Measurements from ENCODE around the gene FRMD3. TPM values are rescaled to one million over a fixed set of nuclear protein-coding genes. Genes with fewer than 3 reads are reported as not detected.

Gene FRMD3
- total and polyA plus RNA-seq, 7 donors = 5.9 to 27.4 (median 8.3) TPM

DNA sequence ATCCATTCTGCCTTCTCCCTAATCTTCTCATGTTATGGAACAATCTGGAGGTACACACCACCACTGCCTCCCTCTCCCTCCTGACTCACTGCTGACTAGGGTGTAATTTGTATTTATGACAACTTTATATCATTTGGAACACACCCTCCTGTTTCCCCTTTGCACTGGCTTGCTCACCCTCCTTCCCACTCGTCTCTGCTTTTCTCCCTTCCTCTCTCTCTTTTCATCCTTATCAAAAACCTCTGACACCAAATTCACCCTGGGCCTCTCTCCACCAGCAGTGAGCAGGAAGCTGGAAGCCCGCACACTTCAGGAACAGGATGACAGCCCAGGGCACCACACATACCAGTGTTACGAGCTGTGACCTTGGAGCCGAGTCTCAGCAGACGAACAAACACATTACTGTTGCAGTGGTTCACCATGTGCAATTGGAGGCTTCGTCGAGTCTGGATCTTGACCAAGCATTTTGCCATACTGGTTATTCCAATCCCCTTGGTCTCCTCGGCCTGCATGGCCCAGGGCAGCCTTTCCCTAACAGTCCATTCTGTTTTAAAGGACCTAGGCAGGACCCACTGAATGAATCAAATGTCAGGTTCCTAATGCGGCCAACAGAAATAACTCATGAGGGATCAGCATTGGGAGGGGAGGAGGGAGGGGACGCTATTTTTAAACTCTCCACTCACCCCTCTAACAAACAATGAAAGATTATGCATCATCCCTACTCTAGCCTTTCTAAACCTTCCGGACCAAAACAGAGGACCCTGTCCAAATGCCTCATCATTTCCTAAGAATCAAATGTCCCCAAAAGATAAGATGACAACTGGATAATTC, 271.3 kb downstream of the FRMD3 start:
- TF ChIP-seq POLR2A (IDR thresholded peaks at IDR 0.05) = no peak
- no peak for TF ChIP-seq EP300 (IDR thresholded peaks at IDR 0.05)
- TF ChIP-seq, protein P1, sequence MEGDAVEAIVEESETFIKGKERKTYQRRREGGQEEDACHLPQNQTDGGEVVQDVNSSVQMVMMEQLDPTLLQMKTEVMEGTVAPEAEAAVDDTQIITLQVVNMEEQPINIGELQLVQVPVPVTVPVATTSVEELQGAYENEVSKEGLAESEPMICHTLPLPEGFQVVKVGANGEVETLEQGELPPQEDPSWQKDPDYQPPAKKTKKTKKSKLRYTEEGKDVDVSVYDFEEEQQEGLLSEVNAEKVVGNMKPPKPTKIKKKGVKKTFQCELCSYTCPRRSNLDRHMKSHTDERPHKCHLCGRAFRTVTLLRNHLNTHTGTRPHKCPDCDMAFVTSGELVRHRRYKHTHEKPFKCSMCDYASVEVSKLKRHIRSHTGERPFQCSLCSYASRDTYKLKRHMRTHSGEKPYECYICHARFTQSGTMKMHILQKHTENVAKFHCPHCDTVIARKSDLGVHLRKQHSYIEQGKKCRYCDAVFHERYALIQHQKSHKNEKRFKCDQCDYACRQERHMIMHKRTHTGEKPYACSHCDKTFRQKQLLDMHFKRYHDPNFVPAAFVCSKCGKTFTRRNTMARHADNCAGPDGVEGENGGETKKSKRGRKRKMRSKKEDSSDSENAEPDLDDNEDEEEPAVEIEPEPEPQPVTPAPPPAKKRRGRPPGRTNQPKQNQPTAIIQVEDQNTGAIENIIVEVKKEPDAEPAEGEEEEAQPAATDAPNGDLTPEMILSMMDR (IDR thresholded peaks at IDR 0.05) = no peak
- TF ChIP-seq POLR2AphosphoS5 (IDR thresholded peaks at IDR 0.05) = no peak
- 45 to 60% methylated on average over 11 of the region's 11 CpGs for WGBS, 2 donors
- intact Hi-C loops (cut with DNase I) = no loop called here
- H3K36me3 ChIP-seq = no peaks in the 10 kb centered on the region
- peaks cover 0 to 15% (median 12%) of the 10 kb centered on the region in 4 donors for H3K4me1 ChIP-seq
- H3K27ac ChIP-seq = no peak overlapping the region
- no peaks in the 10 kb centered on the region for H3K27me3 ChIP-seq
- H3K4me3 ChIP-seq = no peak overlapping the region
- no peak for DNase-seq
- H3K9me3 ChIP-seq = no peaks in the 10 kb centered on the region

DNA sequence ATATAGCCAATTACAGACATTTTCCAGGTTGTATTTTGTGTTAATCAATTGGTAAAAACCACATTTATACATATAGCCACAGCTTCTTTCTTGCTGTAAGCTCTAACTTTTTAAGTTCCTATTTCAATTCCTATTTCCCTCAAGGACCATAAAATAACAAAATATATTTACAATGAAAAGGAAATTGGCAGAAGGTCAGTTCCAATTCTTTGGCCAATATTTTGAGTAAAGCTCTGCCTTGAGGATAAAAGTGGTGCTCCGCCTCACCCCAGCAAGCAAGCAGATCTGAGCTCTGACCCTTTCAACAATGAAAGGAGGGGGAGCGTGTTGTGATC, 271.9 kb downstream of the FRMD3 start:
- DNase-seq = no peak
- Histone ChIP-seq H3K4me3 (no peak overlapping the region), H3K27me3 (no peaks in the 10 kb centered on the region), H3K36me3 (no peaks in the 10 kb centered on the region), H3K4me1 (peaks cover 0 to 15% (median 12%) of the 10 kb centered on the region in 4 donors), H3K27ac (no peak overlapping the region), H3K9me3 (no peaks in the 10 kb centered on the region)
- 35 to 59% methylated on average over 2 of the region's 2 CpGs for WGBS, 2 donors
- no peak for TF ChIP-seq EP300 (IDR thresholded peaks at IDR 0.05)
- no peak for TF ChIP-seq POLR2AphosphoS5 (IDR thresholded peaks at IDR 0.05)
- no peak for TF ChIP-seq POLR2A (IDR thresholded peaks at IDR 0.05)
- TF ChIP-seq, protein P1 (IDR thresholded peaks at IDR 0.05) = no peak
- intact Hi-C loops (cut with DNase I) = no loop called here

DNA sequence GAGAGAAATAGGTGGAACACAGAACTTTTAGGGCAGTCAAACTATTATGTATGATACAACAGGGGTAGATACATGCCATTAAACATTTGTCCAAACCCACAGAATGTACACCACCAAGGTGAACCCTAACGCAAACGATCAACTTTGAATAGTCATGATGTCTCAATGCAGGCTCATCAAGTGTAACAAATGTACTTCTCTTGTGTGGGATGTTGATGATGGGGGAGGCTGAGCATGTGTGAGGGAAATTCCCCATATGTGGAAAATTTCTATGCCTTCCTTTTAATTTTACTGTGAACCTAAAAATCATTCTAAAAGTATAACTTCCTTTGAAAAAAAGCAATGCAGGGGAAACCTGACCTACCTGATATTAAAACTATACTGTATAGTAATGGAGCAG, 273.9 kb downstream of the FRMD3 start:
- H3K27ac ChIP-seq = no peak overlapping the region
- no peaks in the 10 kb centered on the region for H3K27me3 ChIP-seq
- TF ChIP-seq POLR2A (IDR thresholded peaks at IDR 0.05) (no peak), POLR2AphosphoS5 (IDR thresholded peaks at IDR 0.05) (no peak), EP300 (IDR thresholded peaks at IDR 0.05) (no peak)
- TF ChIP-seq, protein P1 (IDR thresholded peaks at IDR 0.05) = no peak
- no peaks in the 10 kb centered on the region for H3K36me3 ChIP-seq
- no peak overlapping the region for H3K4me3 ChIP-seq
- DNase-seq = no peak
- H3K4me1 ChIP-seq = peaks cover 0 to 15% (median 12%) of the 10 kb centered on the region in 4 donors
- intact Hi-C loops (cut with DNase I) = no loop called here
- H3K9me3 ChIP-seq = no peaks in the 10 kb centered on the region
- 78 to 94% methylated on average over 2 of the region's 2 CpGs for WGBS, 2 donors

DNA sequence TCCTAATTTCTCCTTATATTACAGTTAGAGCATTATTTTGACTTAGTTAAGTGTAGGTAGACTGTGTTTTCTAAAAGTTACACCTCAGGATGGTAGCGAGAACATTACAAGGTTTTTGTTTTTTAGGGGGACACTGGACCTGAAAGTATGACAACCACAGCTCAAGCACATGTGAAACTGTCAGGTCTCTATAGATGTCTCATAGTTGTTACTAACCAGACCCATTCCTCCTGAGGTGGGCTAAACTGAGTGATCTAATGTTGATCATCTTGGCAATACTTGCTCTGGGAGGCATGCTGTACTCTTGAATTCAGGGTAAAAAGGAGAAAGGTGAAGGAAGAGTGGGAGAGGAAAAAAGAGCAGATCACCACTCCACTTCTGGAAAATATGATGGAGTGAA, 278.6 kb downstream of the FRMD3 start:
- Histone ChIP-seq H3K36me3 (no peaks in the 10 kb centered on the region), H3K4me1 (no peaks in the 10 kb centered on the region), H3K4me3 (no peak overlapping the region), H3K9me3 (no peaks in the 10 kb centered on the region), H3K27me3 (no peaks in the 10 kb centered on the region), H3K27ac (no peak overlapping the region)
- TF ChIP-seq EP300 (IDR thresholded peaks at IDR 0.05) (no peak), POLR2AphosphoS5 (IDR thresholded peaks at IDR 0.05) (no peak), POLR2A (IDR thresholded peaks at IDR 0.05) (no peak)
- TF ChIP-seq, protein P1 (IDR thresholded peaks at IDR 0.05) = no peak
- DNase-seq = no peak
- intact Hi-C loops (cut with DNase I) = no loop called here
- 87 to 93% methylated on average over 1 of the region's 1 CpG for WGBS, 2 donors
